ENCODE data around the gene CEP135. TPM values are rescaled to one million over a fixed set of nuclear protein-coding genes. Genes with fewer than 3 reads are reported as not detected.

Gene CEP135
- total RNA-seq = 10 to 100 TPM in 1 of 2 donors, 1 to 10 TPM in 1; 5.3 to 12.2 TPM

- H3K4me1 ChIP-seq (ENCODE audit: control insufficient read depth in 1 of 2, low read depth in 2 of 2) = peaks cover 9 to 33% of the 10 kb centered on the region in 2 donors
- peak; percentile 90 for TF ChIP-seq CTCF (IDR thresholded peaks at IDR 0.05)
- no peaks in the 10 kb centered on the region for H3K9me3 ChIP-seq
Observed at GRCh38 chr4:55948726-55949481, at the start of gene CEP135. Gene CEP135, plus strand, starts transcription at chr4:55948945. Its CDS starts 3,186 bp downstream, at chr4:55952131.

GRCh38 chr4:55902677-55903076 is 46.1 kb upstream of the CEP135 start:
- no peak overlapping the region for H3K4me3 ChIP-seq
- ATAC-seq (ENCODE audit: insufficient number of reproducible peaks, low FRiP score, low read depth) (no peak), DNase-seq (ENCODE audit: low spot score) (no peak)
- no peaks in the 10 kb centered on the region for H3K9me3 ChIP-seq
- H3K4me1 ChIP-seq (ENCODE audit: control insufficient read depth in 1 of 2, low read depth in 2 of 2) = no peaks in the 10 kb centered on the region
- H3K27me3 ChIP-seq (replicated peaks; ENCODE audit: insufficient read depth) = no peaks in the 10 kb centered on the region
- peaks cover 12% of the 10 kb centered on the region for H3K36me3 ChIP-seq
- no peak for TF ChIP-seq CTCF (IDR thresholded peaks at IDR 0.05)
- no peak overlapping the region for H3K27ac ChIP-seq

More at GRCh38 chr4:55948726-55949481, at the start of gene CEP135:
- Histone ChIP-seq H3K27ac (peak within 1 kb of the TSS; percentile 79 to 90), H3K4me3 (peak within 1 kb of the TSS; percentile 90), H3K36me3 (no peaks in the 10 kb centered on the region), H3K27me3 (replicated peaks; ENCODE audit: insufficient read depth) (no peaks in the 10 kb centered on the region)
- DNase-seq (ENCODE audit: low spot score) (peak; percentile 53), ATAC-seq (ENCODE audit: insufficient number of reproducible peaks, low FRiP score, low read depth) (peak; percentile 94)

- Histone ChIP-seq H3K27ac (no peak overlapping the region), H3K4me1 (ENCODE audit: control insufficient read depth in 1 of 2, low read depth in 2 of 2) (no peaks in the 10 kb centered on the region), H3K27me3 (replicated peaks; ENCODE audit: insufficient read depth) (no peaks in the 10 kb centered on the region), H3K9me3 (no peaks in the 10 kb centered on the region), H3K36me3 (peaks cover 11% of the 10 kb centered on the region), H3K4me3 (no peak overlapping the region)
- ATAC-seq (ENCODE audit: insufficient number of reproducible peaks, low FRiP score, low read depth) (no peak), DNase-seq (ENCODE audit: low spot score) (no peak)
- TF ChIP-seq CTCF (IDR thresholded peaks at IDR 0.05) = no peak
Observed at GRCh38 chr4:55903577-55903976, 45.2 kb upstream of the CEP135 start.

GRCh38 chr4:55904576-55904975 is 44.2 kb upstream of the CEP135 start:
- Histone ChIP-seq H3K4me1 (ENCODE audit: control insufficient read depth in 1 of 2, low read depth in 2 of 2) (no peaks in the 10 kb centered on the region), H3K9me3 (no peaks in the 10 kb centered on the region), H3K27ac (no peak overlapping the region), H3K4me3 (no peak overlapping the region), H3K36me3 (peaks cover 11% of the 10 kb centered on the region), H3K27me3 (replicated peaks; ENCODE audit: insufficient read depth) (no peaks in the 10 kb centered on the region)
- no peak for ATAC-seq (ENCODE audit: insufficient number of reproducible peaks, low FRiP score, low read depth)
- TF ChIP-seq CTCF (IDR thresholded peaks at IDR 0.05) = no peak
- DNase-seq (ENCODE audit: low spot score) = no peak

DNA sequence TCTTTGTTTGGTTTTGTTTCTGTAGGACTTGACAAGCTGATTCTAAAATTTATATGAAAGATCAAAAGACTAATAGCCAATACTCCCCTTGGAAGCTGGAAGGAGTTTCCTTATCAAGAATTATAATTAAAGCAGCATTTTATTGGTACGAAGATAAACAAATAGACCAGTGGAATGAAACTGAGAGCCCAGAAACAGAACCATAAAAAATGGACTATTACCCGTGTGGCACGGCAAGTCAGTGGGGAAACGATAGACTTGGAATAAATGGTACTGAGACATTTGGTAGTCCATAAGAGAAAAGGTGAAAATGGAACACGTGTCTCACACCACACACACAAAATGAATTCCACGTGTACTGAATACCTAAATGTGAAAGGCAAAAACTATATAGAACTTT is 42.4 kb upstream of the CEP135 start:
- peaks cover 11% of the 10 kb centered on the region for H3K36me3 ChIP-seq
- no peak overlapping the region for H3K4me3 ChIP-seq
- no peaks in the 10 kb centered on the region for H3K4me1 ChIP-seq (ENCODE audit: control insufficient read depth in 1 of 2, low read depth in 2 of 2)
- no peak for TF ChIP-seq CTCF (IDR thresholded peaks at IDR 0.05)
- DNase-seq (ENCODE audit: low spot score) (no peak), ATAC-seq (ENCODE audit: insufficient number of reproducible peaks, low FRiP score, low read depth) (no peak)
- no peak overlapping the region for H3K27ac ChIP-seq
- no peaks in the 10 kb centered on the region for H3K9me3 ChIP-seq
- no peaks in the 10 kb centered on the region for H3K27me3 ChIP-seq (replicated peaks; ENCODE audit: insufficient read depth)
